GM18519 (cell line): ENCODE data around the gene NOL4L.

Experiments used
- ATAC-seq: cut with Tn5 transposase; IDR thresholded peaks from one replicate; pipeline ENCODE4 v1.9.1; 2021; ENCODE audit warnings: mild to moderate bottlenecking, moderate library complexity; ENCODE audit not compliant: unreplicated experiment, low FRiP score

Gene NOL4L, protein sequence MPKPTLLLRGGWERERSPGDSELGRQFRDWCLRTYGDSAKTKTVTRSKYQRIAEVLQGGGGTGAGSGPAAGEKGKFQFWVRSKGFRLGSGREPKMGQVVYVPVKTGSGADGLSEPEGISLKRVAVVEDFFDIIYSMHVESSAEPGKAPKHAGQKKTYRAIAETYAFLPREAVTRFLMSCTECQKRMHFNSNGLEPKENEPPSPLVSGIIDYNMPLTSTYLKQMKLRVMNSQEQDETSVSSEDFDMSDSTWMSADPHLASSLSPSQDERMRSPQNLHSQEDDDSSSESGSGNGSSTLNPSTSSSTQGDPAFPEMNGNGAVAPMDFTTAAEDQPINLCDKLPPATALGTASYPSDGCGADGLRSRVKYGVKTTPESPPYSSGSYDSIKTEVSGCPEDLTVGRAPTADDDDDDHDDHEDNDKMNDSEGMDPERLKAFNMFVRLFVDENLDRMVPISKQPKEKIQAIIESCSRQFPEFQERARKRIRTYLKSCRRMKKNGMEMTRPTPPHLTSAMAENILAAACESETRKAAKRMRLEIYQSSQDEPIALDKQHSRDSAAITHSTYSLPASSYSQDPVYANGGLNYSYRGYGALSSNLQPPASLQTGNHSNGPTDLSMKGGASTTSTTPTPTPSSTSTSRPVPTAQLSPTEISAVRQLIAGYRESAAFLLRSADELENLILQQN

DNA sequence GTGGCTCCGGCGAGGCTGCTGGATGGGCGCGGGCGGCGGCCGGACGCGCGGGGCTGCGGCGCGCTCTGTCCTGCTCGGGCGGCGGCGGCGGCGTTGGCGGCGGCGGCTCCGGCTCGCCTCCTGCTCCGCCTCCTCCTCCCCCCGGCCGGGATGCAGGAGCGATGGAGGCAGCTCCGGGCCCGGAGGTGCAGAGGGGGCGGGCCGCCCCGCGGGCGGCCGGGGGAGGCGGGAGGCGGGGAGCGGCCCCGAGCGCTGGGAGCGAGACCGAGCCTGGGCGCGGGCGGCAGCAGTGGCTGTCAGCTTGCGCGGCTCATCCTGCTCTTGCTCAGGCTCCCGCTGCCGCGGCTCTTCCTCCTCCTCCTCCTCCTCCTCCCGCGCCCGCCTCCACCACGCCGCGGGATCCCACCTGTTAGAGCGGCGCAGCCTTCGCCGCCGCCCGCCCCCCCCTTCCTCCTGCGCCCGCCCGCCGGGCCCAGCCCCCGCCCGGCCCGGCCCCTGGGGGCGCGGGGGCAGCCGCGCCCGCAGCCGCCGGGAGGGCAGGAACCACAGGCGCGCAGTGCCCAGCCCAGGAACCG lies at the start of gene NOL4L:
Gene NOL4L, minus strand, starts transcription at position 323 of the 575 bp plus-strand sequence. CDS start 443 bp downstream, outside the sequence.
- ATAC-seq, result no peak

DNA sequence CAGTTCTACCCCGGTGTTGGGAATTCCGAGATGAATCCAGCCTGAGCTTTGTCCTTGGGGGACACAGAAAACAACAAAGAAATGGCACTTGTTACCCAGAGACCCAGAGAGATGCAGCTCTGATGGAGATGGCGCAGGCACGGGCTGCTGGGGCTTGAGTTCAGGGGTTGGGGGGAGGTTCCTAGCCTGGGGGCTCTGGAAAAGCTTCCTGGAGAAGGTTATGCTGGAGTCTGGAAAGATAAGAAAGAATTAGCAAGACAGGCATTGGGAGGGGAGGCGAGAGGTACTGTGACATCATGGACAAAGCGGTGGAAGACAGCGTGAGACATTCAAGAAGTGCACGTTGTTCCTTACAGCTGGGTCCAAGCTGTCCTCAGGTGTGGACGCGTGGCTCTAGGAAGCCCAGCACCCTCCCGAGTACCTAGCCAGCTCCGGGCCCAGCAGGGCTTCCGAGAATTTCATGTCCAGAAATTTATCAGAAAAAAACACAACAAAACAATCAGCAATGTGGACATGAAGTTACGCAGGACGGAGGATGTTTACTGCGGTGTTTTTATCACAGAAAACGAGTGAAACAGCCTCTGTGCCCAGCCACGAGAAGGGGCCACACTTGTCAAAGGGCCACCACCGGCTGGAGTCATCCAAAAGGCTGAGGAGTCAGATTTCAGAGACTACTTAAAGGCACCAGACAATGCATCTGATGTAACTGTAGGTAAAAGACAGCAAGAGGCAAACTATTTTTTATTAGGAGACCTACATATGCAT lies 49.1 kb upstream of the NOL4L start:
- no peak for ATAC-seq

DNA sequence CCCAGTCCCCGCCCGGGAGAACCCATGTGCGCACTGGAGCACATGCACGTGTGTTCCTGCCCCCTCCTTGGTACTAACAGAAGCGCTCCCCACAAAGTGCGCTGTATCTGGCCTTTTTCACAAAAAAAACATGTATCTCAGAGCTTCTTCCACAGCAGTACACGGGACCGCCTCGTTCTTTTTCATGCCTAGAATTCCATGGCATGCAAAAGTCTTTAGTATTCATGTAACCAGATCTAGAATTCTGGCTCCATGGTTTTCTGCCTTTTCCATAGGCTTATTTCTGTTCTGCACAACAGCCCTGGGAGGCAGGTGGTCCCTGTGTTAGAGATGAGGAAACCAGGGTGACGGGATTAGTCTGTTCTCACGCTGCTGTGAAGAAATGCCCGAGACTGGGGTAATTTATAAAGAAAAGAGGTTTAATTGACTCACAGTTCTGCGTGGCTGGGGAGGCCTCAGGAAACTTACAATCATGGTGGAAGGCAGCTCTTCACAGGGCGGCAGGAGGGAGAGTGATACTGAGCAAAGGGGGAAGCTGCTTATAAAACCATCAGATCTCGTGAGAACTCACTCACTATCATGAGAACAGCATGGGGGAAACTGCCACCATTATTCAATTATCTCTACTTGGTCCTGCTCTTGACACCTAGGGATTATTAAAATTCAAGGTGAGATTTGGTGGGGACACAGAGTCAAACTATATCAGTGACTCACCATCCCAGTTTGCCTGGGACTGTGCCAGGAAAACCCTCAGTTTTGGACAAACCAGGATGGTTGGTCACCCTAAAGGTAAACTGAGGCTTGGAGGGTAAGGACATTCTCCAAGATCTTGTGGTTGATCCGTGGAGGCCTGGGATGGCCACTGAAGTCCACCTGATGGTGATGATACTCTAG lies 47.6 kb upstream of the NOL4L start:
- ATAC-seq, result no peak

DNA sequence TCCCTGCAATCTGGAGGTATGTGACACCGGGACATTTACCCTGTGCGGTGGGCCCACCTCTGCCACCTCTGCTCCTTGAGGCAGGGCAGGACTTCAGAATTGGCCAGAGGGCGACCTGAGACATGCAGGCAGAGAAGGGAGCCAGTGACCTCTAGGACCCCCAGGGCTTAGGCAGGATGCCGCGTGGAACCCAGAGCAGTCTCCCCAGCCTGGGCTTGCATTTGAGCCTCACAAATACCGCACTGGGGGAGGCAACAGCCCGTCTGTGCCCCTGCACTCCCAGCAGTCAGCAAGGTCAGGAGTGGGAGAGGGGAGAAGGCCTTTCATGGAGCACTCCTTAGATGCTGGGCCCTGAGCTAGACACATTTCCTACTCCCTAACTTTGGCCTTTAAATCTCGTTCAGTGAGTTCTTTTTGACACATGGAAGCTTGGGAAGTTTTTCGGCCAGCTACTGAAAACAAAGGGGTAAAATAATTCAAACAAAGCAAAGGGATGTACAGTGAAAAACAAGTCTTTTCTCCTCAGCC lies 46.9 kb upstream of the NOL4L start:
- no peak for ATAC-seq

DNA sequence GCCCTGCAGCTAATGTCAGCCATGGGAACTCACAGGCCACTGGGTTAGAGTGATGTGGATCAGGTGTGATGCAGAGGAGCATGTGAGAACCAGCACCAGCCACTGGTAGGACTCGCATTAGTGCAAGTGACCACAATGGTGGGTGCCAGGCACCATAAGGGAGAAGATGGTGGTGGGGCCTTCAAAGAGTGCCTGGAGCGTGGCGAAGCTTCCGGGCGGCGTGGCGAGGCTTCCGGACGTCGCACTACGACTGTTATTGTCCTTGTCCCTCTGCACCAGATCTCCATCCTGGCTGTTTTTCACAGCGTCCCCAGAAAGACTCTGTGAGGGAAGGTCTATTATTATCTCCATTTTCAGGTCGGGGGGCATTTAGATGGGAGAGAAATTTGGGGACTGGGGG lies 44.7 kb upstream of the NOL4L start:
- ATAC-seq, result no peak

DNA sequence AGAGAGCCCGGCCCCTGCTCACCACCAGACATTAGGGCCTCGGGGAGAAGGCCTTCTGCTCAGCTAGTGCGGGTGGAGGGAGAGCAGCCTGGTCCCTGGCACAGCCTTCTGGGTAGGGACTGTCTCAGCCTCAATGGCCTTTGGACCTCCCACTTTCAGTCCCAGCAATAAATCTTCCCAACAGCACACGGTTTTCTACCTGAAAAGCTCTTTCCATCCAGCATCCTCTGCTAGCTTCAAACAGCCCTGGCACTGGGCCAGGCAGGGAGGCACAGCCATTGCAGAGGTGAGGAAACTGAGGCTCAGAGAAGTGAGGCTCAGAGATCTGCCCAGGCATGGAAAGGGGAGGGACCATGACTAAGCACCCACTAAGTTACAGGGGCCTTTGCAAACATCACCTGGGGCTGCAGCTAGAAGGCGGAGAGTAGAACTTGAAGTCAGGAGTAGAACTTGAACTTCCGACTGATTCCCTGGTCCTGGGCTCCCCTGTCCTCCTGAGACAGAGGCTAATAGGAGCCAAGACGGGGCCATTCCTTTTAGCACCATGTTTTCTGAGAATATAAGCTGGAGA lies 43.9 kb upstream of the NOL4L start:
- no peak for ATAC-seq

DNA sequence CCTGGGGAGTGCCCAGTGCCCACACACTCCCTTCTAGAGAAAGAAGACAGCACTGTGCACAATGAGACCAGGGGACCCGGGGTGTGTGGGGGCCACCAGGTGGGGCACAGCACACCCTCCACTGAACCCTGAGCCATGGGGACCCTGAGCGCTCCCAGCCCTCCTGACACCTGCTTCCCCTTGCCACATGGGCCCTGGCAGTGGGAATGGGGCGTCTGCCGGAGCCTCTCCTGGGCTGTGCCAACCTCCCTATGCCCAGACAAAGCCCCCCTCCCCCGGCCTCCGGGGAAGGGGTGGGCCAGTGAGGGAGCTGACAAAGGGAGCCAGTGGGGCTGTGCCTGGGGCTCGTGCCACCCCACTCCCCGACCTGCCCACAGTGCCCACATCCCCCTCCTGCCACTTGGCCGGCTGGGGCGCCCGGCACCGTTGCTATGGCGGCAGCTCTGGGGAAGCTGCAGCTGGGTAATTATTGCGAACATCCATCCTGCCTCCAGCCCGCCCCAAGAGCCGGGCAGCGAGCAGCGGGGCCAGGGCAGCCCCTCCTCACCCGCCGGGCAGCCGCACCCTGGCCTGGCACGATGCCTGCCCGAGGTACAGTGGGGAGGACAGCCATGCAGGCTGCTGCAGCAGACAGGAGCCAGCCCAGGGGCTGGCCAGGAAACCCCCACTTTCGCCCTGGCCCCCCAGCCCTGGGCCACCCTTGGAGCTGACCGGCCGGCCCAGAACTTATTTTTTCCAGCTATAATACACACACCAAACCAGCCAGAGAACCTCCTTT lies 41.9 kb upstream of the NOL4L start:
- no peak for ATAC-seq

DNA sequence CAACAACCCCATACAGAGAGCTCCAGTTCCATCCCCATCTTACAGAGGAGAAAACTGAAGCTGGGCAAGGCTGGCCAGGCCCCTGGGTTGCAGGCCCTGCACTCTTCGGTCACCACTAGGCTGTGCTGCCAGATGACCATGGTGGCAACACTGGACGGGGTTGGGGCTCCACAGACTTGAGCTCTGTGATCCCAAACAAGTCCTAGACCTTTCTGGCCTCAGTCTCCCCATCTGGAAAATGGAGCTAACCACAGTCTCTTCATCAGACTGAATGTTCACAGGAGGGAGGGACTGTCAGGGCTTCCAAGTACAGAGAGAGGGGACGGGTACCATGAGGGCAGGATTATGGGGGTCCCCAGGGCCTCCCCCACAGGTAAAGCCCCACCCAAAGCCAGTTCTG lies 41.3 kb upstream of the NOL4L start:
- ATAC-seq, result no peak

DNA sequence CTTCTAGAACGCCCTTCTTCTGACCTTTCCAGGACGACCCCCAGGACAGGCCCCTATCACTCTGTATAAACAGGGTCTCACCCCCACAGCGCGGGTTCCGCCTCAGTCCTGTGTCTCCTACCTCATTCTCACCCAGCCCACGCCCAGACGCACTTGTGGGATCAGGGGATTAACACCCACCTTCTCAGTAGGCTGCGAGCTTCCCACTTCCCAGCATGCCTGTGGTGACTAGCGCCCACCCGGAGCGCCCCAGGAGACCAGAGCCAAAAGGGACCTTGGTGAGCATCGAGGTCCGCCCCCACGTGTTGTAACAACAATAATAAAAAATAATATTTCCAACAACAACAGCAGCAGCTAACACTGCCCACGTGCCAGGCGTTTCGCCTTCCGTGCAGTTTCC lies 40.9 kb upstream of the NOL4L start:
- ATAC-seq, result no peak

DNA sequence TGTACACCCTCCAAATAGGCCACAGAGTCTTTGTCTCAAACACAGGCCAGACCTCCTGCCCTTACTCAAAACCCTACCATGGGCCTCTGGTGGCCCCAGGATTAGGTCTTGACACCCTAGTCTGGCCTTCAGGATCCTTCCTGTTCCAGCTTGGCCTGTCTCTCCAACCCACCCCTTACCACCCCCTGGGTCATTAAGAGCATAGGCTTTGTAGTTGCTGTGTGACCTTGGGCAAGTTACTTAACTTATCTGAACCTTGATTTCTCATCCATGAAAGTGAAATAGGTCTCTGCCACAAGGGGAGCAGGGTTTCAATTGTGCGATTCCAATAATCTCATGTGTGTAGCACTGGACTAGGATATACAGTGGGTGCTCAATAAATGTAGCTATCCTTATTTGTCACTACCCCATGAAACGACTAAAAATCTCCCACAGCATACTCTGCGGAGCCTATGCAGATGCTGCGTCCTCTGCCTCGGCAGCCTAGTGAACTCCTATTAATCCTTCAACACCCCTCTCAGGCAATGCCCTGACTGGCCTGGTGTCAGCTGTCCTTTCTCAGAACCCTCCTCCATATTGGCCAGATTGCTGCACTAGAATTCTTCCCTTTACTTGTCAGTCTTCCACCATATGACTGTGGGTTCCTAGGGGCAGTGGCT lies 39.7 kb upstream of the NOL4L start:
- ATAC-seq, result no peak

DNA sequence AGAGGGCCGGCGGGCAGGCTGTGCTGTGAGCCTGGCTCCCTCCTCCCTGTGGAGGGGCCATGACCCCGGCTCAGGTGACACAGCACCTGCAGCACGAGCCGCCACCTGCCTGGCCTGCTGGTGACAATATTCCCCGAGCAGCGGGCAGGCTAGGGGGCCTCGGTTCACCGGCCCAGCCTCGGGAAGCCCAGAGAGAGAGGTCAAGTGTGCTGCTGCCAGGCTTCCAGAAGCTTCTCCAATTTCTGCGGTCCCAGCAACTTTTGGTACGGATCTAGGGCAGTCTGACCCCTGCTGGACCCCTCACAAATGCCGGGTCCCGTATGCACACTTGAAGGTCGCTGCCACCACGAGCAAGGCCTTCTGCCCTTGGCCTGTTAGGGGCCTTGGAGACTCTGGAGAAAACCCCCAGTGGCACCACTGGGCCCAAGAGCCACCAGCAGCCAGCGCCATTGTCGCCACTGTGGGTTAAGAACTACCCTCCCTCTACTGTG lies 38.6 kb upstream of the NOL4L start:
- no peak for ATAC-seq

DNA sequence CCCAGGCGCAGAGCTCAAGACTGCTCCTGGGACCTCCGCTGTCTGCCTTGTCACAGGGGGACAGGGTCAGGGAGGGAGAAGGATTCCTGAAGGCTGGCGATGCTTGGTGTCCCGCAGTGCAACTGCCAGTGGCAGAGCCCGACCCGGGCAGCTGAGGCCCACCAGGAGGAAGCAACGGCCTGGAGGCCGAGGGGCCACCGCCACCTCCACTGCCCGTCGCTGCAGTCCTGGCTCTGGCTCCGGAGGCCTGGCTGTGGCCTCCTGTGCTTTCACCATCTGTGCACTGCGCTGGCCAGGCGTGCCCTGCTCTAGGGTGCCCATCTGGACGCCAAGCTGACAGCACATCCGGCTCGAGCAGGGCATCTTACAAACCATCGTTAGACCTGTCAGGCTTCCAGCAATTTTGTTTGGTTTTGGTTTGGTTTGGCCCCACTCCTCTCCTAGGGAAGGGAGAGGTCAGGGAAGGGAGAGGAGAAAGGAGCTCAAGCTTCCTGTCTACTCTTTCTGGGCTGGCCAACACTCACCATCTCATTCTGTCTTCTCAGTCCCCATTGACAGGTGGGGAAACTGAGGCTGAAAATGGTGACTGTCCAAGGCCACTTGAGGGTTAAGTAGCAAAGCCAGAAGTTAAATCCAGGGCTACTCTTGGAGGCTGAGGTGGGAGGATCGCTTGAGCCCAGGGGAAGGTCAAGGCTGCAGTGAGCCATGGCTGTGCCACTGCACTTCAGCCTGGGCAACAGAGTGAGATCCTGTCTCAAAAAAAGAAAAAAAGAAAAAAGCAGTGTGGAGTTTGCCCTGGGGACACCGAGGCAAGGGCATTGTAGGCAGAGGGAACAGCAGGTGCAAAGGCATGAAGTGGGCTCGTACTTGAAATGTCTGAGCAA lies 37.7 kb upstream of the NOL4L start:
- no peak for ATAC-seq

DNA sequence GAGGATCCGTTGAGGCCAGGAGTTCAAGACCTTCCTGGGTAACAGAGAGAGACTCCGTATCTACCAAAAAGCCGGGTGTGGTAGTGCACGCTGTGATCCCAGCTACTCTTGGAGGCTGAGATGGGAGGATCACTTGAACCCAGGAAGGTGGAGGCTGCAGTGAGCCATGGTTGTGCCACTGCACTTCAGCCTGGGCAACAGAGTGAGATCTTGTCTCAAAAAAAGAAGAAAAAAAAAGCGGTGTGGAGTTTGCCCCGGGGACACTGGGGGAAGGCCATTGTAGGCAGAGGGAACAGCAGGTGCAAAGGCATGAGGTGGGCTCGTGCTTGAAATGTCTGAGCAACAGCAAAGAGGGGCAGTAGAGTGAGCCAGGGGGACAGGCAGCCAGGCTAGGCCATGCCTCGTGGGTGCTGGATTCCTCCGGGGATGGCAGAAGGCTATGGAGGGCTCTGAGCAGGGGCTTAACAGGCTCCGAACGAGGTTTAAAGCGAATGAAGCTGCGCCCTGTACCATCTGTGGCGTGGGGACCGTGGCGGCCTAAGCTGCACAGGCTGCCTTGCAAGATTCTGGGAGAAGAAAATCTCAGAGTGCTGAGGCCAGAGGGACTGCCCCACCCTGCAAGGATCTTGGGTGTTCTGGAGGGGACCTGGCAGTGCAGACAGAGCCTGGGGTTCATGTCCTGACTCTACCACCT lies 36.9 kb upstream of the NOL4L start:
- no peak for ATAC-seq

DNA sequence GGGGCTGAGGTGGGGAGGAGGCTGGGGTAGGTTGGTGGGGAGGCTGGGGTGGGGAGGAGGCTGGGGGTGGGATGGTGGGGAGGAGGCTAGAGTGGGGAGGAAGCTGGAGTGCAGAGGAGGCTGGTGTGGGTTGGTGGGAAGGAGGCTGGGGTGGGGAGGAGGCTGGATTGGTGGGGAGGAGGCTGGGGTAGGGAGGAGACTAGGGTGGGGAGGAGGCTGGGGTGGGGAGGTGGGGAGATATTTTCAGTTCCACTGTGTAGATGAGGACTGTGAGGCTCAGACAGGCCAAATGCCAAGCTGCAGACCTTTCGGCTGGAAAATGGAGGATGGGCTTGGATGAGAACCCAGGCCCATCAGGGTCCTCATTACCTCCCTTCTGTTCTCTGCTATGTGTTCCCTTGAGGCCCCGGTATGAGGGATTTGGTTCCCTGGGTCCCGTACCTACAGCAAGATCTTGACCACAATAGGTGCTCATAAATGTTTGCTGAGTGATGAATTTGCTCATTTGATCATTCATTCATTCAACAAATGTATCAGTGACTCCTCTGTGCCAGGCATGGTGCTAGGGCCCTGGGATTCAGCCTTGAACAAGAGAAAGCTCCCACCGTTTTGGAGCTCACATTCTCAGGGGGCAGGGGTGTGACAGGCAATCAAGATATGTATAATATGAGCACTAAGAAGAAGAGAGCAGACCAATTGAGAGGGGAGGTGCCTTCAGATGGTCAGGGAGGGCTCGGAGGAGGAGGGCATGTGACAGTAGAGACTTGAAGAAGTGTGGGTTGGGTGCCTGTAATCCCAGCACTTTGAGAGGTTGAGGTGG lies 36.1 kb upstream of the NOL4L start:
- no peak for ATAC-seq

DNA sequence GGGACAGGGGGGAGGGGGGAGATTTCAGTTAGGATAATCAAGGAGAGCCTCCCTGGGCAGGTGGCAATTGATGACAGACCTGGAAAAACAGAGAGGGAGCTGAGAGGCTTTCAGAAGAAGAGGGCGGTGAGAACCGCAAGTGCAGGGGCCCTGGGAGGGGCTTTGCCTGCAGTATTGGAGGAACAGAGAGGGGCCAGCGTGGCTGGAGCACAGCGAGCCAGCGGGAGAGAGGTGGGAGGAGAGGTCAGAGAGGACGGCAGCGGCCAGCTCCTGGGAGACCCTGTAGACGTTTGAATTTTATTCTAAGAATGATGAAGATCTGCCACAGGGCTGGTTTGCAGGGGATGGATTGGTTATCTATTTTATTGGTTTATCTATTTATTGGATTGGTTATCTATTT lies 34.5 kb upstream of the NOL4L start:
- no peak for ATAC-seq

DNA sequence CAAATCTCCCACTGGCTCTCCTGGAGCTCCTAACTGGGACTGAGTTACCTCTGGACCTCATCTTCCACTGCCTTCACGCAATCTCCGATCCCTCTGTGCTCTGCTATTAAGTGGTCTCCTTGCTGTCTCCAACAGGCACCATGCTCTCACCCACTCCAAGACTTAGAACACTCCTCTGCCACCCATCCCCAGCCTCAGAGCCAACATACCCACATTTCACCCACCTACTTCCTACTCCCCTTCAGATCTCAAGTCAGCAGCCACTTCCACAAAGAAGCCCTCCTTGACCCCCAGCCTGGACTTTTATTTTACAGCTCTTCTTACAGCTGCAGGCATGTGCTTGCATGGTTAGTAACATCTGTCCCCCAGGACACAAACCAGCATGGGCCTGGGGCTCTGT lies 29.6 kb upstream of the NOL4L start:
- no peak for ATAC-seq
